Islet of Langerhans (tissue), 1 donor: Measurements from ENCODE around the gene TENT5D.
"Not testable (repeated sequence)": the region's sequence is repeated elsewhere in the genome, so short reads cannot be mapped to it uniquely, and the experiment has no call there.

Experiments used
- FAIRE-seq: peaks from one replicate; lab custom pipeline; 2011; peaks lifted over from hg19 to GRCh38; lab: Jason Lieb, UNC

Gene TENT5D

GRCh38 chrX:80420147-80420546, at the start of gene TENT5D:
Gene TENT5D (plus strand): TSS chrX:80420447. CDS start chrX:80442540, 22,093 bp downstream.
- no peak for FAIRE-seq

- FAIRE-seq, result not testable (repeated sequence)
Measured at GRCh38 chrX:80385651-80386050, 34.6 kb upstream of the TENT5D start.

- FAIRE-seq, result no peak
Measured at GRCh38 chrX:80388206-80388605, 32.0 kb upstream of the TENT5D start.

- FAIRE-seq, result no peak
Measured at GRCh38 chrX:80412042-80412441, 8.2 kb upstream of the TENT5D start.

GRCh38 chrX:80423000-80423399, 2.8 kb downstream of the TENT5D start:
- FAIRE-seq, result no peak

- FAIRE-seq, result no peak
Measured at GRCh38 chrX:80423744-80424143, 3.5 kb downstream of the TENT5D start.

GRCh38 chrX:80430826-80431504, 10.7 kb downstream of the TENT5D start:
- FAIRE-seq, result no peak

GRCh38 chrX:80431505-80431832, 11.2 kb downstream of the TENT5D start:
- no peak for FAIRE-seq

- no peak for FAIRE-seq
Measured at GRCh38 chrX:80432441-80432840, 12.2 kb downstream of the TENT5D start.

- no peak for FAIRE-seq
Measured at GRCh38 chrX:80432863-80433262, 12.6 kb downstream of the TENT5D start.

- not testable (repeated sequence) for FAIRE-seq
Measured at GRCh38 chrX:80468166-80468565, 47.9 kb downstream of the TENT5D start.

- FAIRE-seq, result no peak
Measured at GRCh38 chrX:80471582-80471981, 51.3 kb downstream of the TENT5D start.

GRCh38 chrX:80485543-80485942, 65.3 kb downstream of the TENT5D start:
- FAIRE-seq, result no peak

GRCh38 chrX:80486299-80486698, 66.1 kb downstream of the TENT5D start:
- FAIRE-seq, result no peak

- no peak for FAIRE-seq
Measured at GRCh38 chrX:80489166-80489565, 68.9 kb downstream of the TENT5D start.
